K562 (cell line): Measurements from ENCODE around the gene GRM5. TPM values are rescaled to one million over a fixed set of nuclear protein-coding genes. Genes with fewer than 3 reads are reported as not detected.

Experiments used
- ARNT ChIP-seq, 2 experiments: fragments of 450-650 bp; IDR thresholded peaks; 2 replicates each; pipeline ENCODE4 v1.6.1; 2016; ENCODE audit warnings: mild to moderate bottlenecking in 1 of 2
- CHCHD3 ChIP-seq: fragments of 250-450 bp; sonication (Bioruptor Pico); IDR thresholded peaks from 2 replicates; pipeline ENCODE4 v2.1.2; 2022; ENCODE audit warnings: mild to moderate bottlenecking
- MAZ ChIP-seq, 2 experiments: fragments of 450-650 bp in 1 of 2; sonication (generic) in 1 of 2; formaldehyde crosslinking; IDR thresholded peaks in 1 of 2; conservative IDR thresholded peaks in 1 of 2; 2 replicates each; pipeline versions ENCODE4 v1.4.0 to v1.5.0; 2020; ENCODE audit warnings: mild to moderate bottlenecking in 1 of 2, missing genetic modification reagents in 1 of 2
- MGA ChIP-seq: fragments of 450-650 bp; IDR thresholded peaks from 2 replicates; pipeline ENCODE4 v1.6.1; 2016; ENCODE audit warnings: mild to moderate bottlenecking, moderate library complexity
- polyA plus RNA-seq, 8 experiments: library from polyadenylated mRNA; depleted of rRNA in 4 of 8; stranded (reverse) in 5 of 8; unstranded in 3 of 8; fragments of >200 nt; fragmentation: Nextera tagmentation in 2 of 8; fragmentation: Illumina TruSeq in 1 of 8; extraction: Ambion mirVana in 2 of 8; extraction: Trizol in 1 of 8; gene quantifications; 2 replicates each; pipeline versions ENCODE4 v1.2.1 to v1.2.3, GENCODE V29; 2011 to 2014; ENCODE audit warnings: inconsistent platforms in 1 of 8, missing spikeins in 1 of 8
- total RNA-seq, 7 experiments: library from RNA; depleted of rRNA in 6 of 7; stranded (reverse); fragments of >200 nt in 6 of 7; fragmentation: Illumina TruSeq in 2 of 7; extraction: Trizol in 2 of 7; gene quantifications; 2 replicates each; pipeline versions ENCODE4 v1.2.1 to v1.2.3, GENCODE V29; 2011 to 2021; ENCODE audit warnings: low replicate concordance in 1 of 7
- TF ChIP-seq, protein P1 (sequence below): sonication (generic); formaldehyde crosslinking; IDR thresholded peaks from 2 replicates; pipeline ENCODE4 v1.8.0; 2022; ENCODE audit warnings: mild to moderate bottlenecking, missing genetic modification reagents

The GRM5 gene
- total and polyA plus RNA-seq, 9 of the 15 experiments (the other 6 are each of a cell fraction or from before 2014, with no cell fraction given): not detected

- TF ChIP-seq, protein P1, sequence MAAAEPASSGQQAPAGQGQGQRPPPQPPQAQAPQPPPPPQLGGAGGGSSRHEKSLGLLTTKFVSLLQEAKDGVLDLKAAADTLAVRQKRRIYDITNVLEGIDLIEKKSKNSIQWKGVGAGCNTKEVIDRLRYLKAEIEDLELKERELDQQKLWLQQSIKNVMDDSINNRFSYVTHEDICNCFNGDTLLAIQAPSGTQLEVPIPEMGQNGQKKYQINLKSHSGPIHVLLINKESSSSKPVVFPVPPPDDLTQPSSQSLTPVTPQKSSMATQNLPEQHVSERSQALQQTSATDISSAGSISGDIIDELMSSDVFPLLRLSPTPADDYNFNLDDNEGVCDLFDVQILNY (CRISPR knock-in tag): no peak
- TF ChIP-seq CHCHD3 (CRISPR knock-in tag): no peak
- peak in 1 of 2 experiments; percentile 80; a peak in 2 of 4 replicates for TF ChIP-seq MAZ (CRISPR knock-in tag; conservative IDR thresholded peaks at IDR 0.05 in 1 of 2, IDR thresholded peaks at IDR 0.05 in 1 of 2)
- no peak for TF ChIP-seq ARNT (IDR thresholded peaks at IDR 0.05)
- no peak for TF ChIP-seq MGA
These were observed 521.7 kb downstream of the GRM5 start (continued) for GRCh38 chr11:88543902-88544655.
